Mesenchymal stem cell (in vitro differentiated cells and primary cell): Measurements from ENCODE around the gene SLC9A6. TPM values are rescaled to one million over a fixed set of nuclear protein-coding genes. Genes with fewer than 3 reads are reported as not detected.

Experiments
- DNase-seq: peaks from one replicate; pipeline ENCODE4 v3.0.0-alpha.2; 2013
- H2AFZ ChIP-seq: one replicate; pipeline ENCODE4 v1.6.1; 2013; ENCODE audit warnings: low read depth, mild to moderate bottlenecking, control low read depth, inconsistent platforms, low read length, moderate library complexity
- H2AK5ac ChIP-seq: 2 replicates; pipeline ENCODE4 v1.6.1; 2013; ENCODE audit warnings: low read length, moderate library complexity, mild to moderate bottlenecking, inconsistent platforms; ENCODE audit not compliant: severe bottlenecking
- H2BK120ac ChIP-seq: one replicate; pipeline ENCODE4 v1.6.1; 2013; ENCODE audit warnings: low read depth, mild to moderate bottlenecking, inconsistent platforms, low read length, moderate library complexity
- H2BK12ac ChIP-seq, 2 experiments: one replicate each; pipeline ENCODE4 v1.6.1; 2013; ENCODE audit warnings: inconsistent platforms in 2 of 2, low read length in 2 of 2, mild to moderate bottlenecking in 2 of 2, moderate library complexity in 2 of 2, control low read depth in 1 of 2
- H2BK15ac ChIP-seq: one replicate; pipeline ENCODE4 v1.6.1; 2013; ENCODE audit warnings: mild to moderate bottlenecking, low read depth, inconsistent platforms; ENCODE audit not compliant: poor library complexity, severe bottlenecking
- H2BK5ac ChIP-seq: 2 replicates; pipeline ENCODE4 v1.6.1; 2013; ENCODE audit warnings: low read depth, mild to moderate bottlenecking, low read length, control low read depth, inconsistent platforms; ENCODE audit not compliant: poor library complexity, severe bottlenecking
- H3K14ac ChIP-seq, 2 experiments: one replicate each; pipeline ENCODE4 v1.6.1; 2013; ENCODE audit warnings: inconsistent platforms in 2 of 2, low read length in 2 of 2, control low read depth in 1 of 2, mild to moderate bottlenecking in 1 of 2, moderate library complexity in 1 of 2
- H3K18ac ChIP-seq, 2 experiments: one replicate each; pipeline ENCODE4 v1.6.1; 2013; ENCODE audit warnings: inconsistent platforms in 2 of 2, low read length in 2 of 2, control low read depth in 1 of 2, low read depth in 1 of 2, mild to moderate bottlenecking in 1 of 2
- H3K23ac ChIP-seq, 2 experiments: one replicate each; pipeline ENCODE4 v1.6.1; 2013; ENCODE audit warnings: inconsistent platforms in 2 of 2, low read length in 2 of 2, mild to moderate bottlenecking in 2 of 2, moderate library complexity in 2 of 2, control low read depth in 1 of 2
- H3K27ac ChIP-seq: 2 replicates; pipeline ENCODE4 v1.5.1; 2013; ENCODE audit warnings: mild to moderate bottlenecking, moderate library complexity, low read length, control low read depth, inconsistent platforms; ENCODE audit not compliant: poor library complexity, severe bottlenecking
- H3K27me3 ChIP-seq, 2 experiments: 2 replicates each; pipeline versions ENCODE4 v1.6.1 to v1.7.0; 2013; ENCODE audit warnings: low read length in 2 of 2, mild to moderate bottlenecking in 2 of 2, moderate library complexity in 2 of 2, control low read depth in 1 of 2, inconsistent platforms in 1 of 2; ENCODE audit not compliant: control insufficient read depth in 1 of 2, insufficient read depth in 1 of 2
- H3K36me3 ChIP-seq, 2 experiments: 2 replicates each; pipeline versions ENCODE4 v1.6.1 to v1.7.0; 2013; ENCODE audit warnings: low read length in 2 of 2, control low read depth in 1 of 2, inconsistent platforms in 1 of 2, low read depth in 1 of 2, mild to moderate bottlenecking in 1 of 2; ENCODE audit not compliant: insufficient read depth in 2 of 2, control insufficient read depth in 1 of 2
- H3K4ac ChIP-seq, 2 experiments: one replicate each; pipeline ENCODE4 v1.6.1; 2013; ENCODE audit warnings: inconsistent platforms in 2 of 2, low read length in 2 of 2, mild to moderate bottlenecking in 2 of 2, moderate library complexity in 2 of 2, control low read depth in 1 of 2, low read depth in 1 of 2
- H3K4me1 ChIP-seq: 2 replicates; pipeline ENCODE4 v1.6.1; 2013; ENCODE audit warnings: low read depth, low read length, control low read depth; ENCODE audit not compliant: control insufficient read depth, insufficient read depth
- H3K4me2 ChIP-seq: 2 replicates; pipeline ENCODE4 v1.6.1; 2013; ENCODE audit warnings: low read length, mild to moderate bottlenecking, inconsistent platforms; ENCODE audit not compliant: poor library complexity, severe bottlenecking
- H3K4me3 ChIP-seq, 2 experiments: 2 replicates each; pipeline versions ENCODE4 v1.5.1 to v1.7.0; 2013; ENCODE audit warnings: low read length in 2 of 2, mild to moderate bottlenecking in 2 of 2, control low read depth in 1 of 2, low read depth in 1 of 2; ENCODE audit not compliant: insufficient read depth in 1 of 2
- H3K79me1 ChIP-seq: replicated peaks from 2 replicates; pipeline ENCODE4 v1.6.1; 2013; ENCODE audit warnings: mild to moderate bottlenecking, control low read depth, low read length, inconsistent platforms; ENCODE audit not compliant: poor library complexity, severe bottlenecking
- H3K9ac ChIP-seq: 2 replicates; pipeline ENCODE4 v1.7.0; 2013; ENCODE audit warnings: mild to moderate bottlenecking, low read length, moderate library complexity
- H3K9me3 ChIP-seq: 2 replicates; pipeline ENCODE4 v1.7.0; 2013; ENCODE audit warnings: mild to moderate bottlenecking, low read length; ENCODE audit not compliant: control insufficient read depth
- H4K8ac ChIP-seq: one replicate; pipeline ENCODE4 v1.6.1; 2013; ENCODE audit warnings: inconsistent platforms, mild to moderate bottlenecking, low read length, moderate library complexity
- H4K91ac ChIP-seq: one replicate; pipeline ENCODE4 v1.6.1; 2013; ENCODE audit warnings: mild to moderate bottlenecking, low read length, inconsistent platforms
- WGBS: methylation state at CpG from one replicate; pipeline ENCODE4 v1.1.7; 2013; ENCODE audit warnings: mixed read lengths; 5-methylcytosine and 5-hydroxymethylcytosine counted together
- polyA plus RNA-seq, 2 experiments: library from polyadenylated mRNA; stranded (reverse); fragments of 200-250 nt; gene quantifications; one replicate each; pipeline ENCODE4 v1.2.3, GENCODE V29; 2013

Gene SLC9A6
- 13.0 TPM for polyA plus RNA-seq (2013, experiment 1 of 2)
- polyA plus RNA-seq (2013, experiment 2 of 2), result 12.6 TPM

- H3K4me2 ChIP-seq, result peak within 1 kb of the TSS; percentile 74
- no peak within 1 kb of the TSS for H2BK120ac ChIP-seq
- H2BK5ac ChIP-seq, result no peak within 1 kb of the TSS
- no peaks in the 10 kb centered on the region for H3K9me3 ChIP-seq
- DNase-seq, result peak; percentile 60
- under 1% methylated on average over 32 of the region's 68 CpGs for WGBS
- H3K4me3 ChIP-seq, result peak within 1 kb of the TSS; percentile 79 to 87
- peak within 1 kb of the TSS in 1 of 2 experiments; percentile 88 for H3K14ac ChIP-seq
- H4K91ac ChIP-seq, result no peak within 1 kb of the TSS
- H3K4ac ChIP-seq, result peak within 1 kb of the TSS in 1 of 2 experiments; percentile 75
- H3K79me1 ChIP-seq, result no peaks in the 10 kb centered on the region
- peak within 1 kb of the TSS in 1 of 2 experiments; percentile 88 for H2BK12ac ChIP-seq
- H4K8ac ChIP-seq, result peak within 1 kb of the TSS; percentile 75
- H3K9ac ChIP-seq, result peak within 1 kb of the TSS; percentile 88
- no peaks in the 10 kb centered on the region for H3K4me1 ChIP-seq
- H3K36me3 ChIP-seq, result no peaks in the 10 kb centered on the region
- H3K18ac ChIP-seq, result peak within 1 kb of the TSS; percentile 66 to 88
- no peaks in the 10 kb centered on the region for H3K27me3 ChIP-seq
- H3K27ac ChIP-seq, result peak within 1 kb of the TSS; percentile 26
- peak within 1 kb of the TSS; percentile 81 for H2AFZ ChIP-seq
- H2AK5ac ChIP-seq, result no peak within 1 kb of the TSS
- H2BK15ac ChIP-seq, result no peak within 1 kb of the TSS
- peak within 1 kb of the TSS in 1 of 2 experiments; percentile 59 for H3K23ac ChIP-seq
These were observed at the start of gene SLC9A6 for GRCh38 chrX:135985157-135985972. TSS of gene SLC9A6 (plus strand) at chrX:135985435. CDS start at chrX:135985659, 224 bp downstream.

- H2BK15ac ChIP-seq, result no peak overlapping the region
- H3K79me1 ChIP-seq, result no peaks in the 10 kb centered on the region
- H3K36me3 ChIP-seq, result no peaks in the 10 kb centered on the region
- no peak overlapping the region for H3K4me3 ChIP-seq
- no peak overlapping the region for H3K4me2 ChIP-seq
- no peak overlapping the region for H2AK5ac ChIP-seq
- 100% methylated on average over 2 of the region's 2 CpGs for WGBS
- H3K18ac ChIP-seq, result no peak overlapping the region
- H2BK120ac ChIP-seq, result no peak overlapping the region
- H3K27ac ChIP-seq, result no peak overlapping the region
- no peak overlapping the region for H2BK5ac ChIP-seq
- H4K8ac ChIP-seq, result no peak overlapping the region
- H3K9ac ChIP-seq, result no peak overlapping the region
- H3K23ac ChIP-seq, result no peak overlapping the region
- H3K9me3 ChIP-seq, result no peaks in the 10 kb centered on the region
- H2AFZ ChIP-seq, result no peak overlapping the region
- no peak overlapping the region for H3K14ac ChIP-seq
- H2BK12ac ChIP-seq, result no peak overlapping the region
- DNase-seq, result no peak
- H3K27me3 ChIP-seq, result no peaks in the 10 kb centered on the region
- H3K4ac ChIP-seq, result no peak overlapping the region
- no peaks in the 10 kb centered on the region for H3K4me1 ChIP-seq
- no peak overlapping the region for H4K91ac ChIP-seq
These were observed 40.7 kb upstream of the SLC9A6 start for GRCh38 chrX:135944486-135944885.

GRCh38 chrX:135951291-135951690 lies 33.9 kb upstream of the SLC9A6 start:
- Histone ChIP-seq H3K4ac (no peak overlapping the region), H3K4me2 (no peak overlapping the region), H3K4me3 (no peak overlapping the region), H2BK120ac (no peak overlapping the region), H3K79me1 (no peaks in the 10 kb centered on the region), H4K8ac (no peak overlapping the region), H4K91ac (no peak overlapping the region), H2BK5ac (no peak overlapping the region), H3K4me1 (no peaks in the 10 kb centered on the region), H3K27ac (no peak overlapping the region), H3K27me3 (no peaks in the 10 kb centered on the region), H2AK5ac (no peak overlapping the region), H2BK15ac (no peak overlapping the region), H3K18ac (no peak overlapping the region), H3K9ac (no peak overlapping the region), H3K9me3 (no peaks in the 10 kb centered on the region), H3K36me3 (no peaks in the 10 kb centered on the region), H2AFZ (no peak overlapping the region), H3K14ac (no peak overlapping the region), H2BK12ac (no peak overlapping the region), H3K23ac (no peak overlapping the region)
- 88% methylated on average over 4 of the region's 4 CpGs for WGBS
- DNase-seq, result no peak

DNA sequence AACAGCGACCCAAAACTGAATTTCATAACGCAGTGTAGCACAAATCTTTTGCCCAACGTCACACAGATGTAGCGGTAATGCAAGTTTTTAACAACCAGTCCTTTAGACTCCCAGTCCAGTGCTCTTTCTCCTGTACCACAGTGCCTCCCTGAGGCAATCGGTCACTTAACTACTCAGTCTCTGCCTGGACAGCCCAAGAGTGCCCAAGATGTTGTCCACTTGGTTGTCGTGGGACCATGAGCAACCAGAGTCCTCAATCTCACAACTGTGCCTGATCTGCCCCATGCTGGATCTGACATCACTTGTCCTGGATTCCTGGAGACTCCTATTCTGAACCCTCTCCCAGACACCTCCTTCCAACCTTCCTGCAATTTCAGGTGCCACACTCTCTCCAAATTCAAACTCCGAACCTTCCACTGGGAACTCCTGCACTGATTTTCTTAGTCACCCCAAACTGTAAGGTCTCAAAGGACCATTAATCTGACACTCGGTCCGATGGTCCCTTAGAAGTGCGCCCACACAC lies 12.1 kb upstream of the SLC9A6 start:
- Histone ChIP-seq H4K91ac (peak overlapping the region; percentile 43), H3K4me1 (no peaks in the 10 kb centered on the region), H3K23ac (no peak overlapping the region), H3K4me2 (peak overlapping the region; percentile 78), H3K27me3 (no peaks in the 10 kb centered on the region), H3K36me3 (peaks cover 0 to 2% of the 10 kb centered on the region in 2 experiments), H2AK5ac (no peak overlapping the region), H3K18ac (peak overlapping the region in 1 of 2 experiments; percentile 96), H2AFZ (peak overlapping the region; percentile 69), H4K8ac (no peak overlapping the region), H3K79me1 (no peaks in the 10 kb centered on the region), H2BK15ac (no peak overlapping the region), H2BK12ac (peak overlapping the region in 1 of 2 experiments; percentile 55), H3K14ac (peak overlapping the region in 1 of 2 experiments; percentile 81), H2BK120ac (no peak overlapping the region), H3K27ac (peak overlapping the region; percentile 90), H3K4ac (peak overlapping the region in 1 of 2 experiments; percentile 35), H3K9me3 (no peaks in the 10 kb centered on the region), H3K4me3 (peak overlapping the region; percentile 83 to 93), H2BK5ac (no peak overlapping the region), H3K9ac (peak overlapping the region; percentile 91)
- peak; percentile 42 for DNase-seq
- 1% methylated on average over 10 of the region's 10 CpGs for WGBS
